K562 (cell line): Measurements from ENCODE around the gene ITGA7. TPM values are rescaled to one million over a fixed set of nuclear protein-coding genes. Genes with fewer than 3 reads are reported as not detected.

Source experiments
- ATAC-seq: fragments of 200-7000 bp; cut with Tn5 transposase; 3 replicates; pipeline ENCODE4 v1.9.1; 2020; ENCODE audit warnings: moderate library complexity
- BruUV-seq: library from RNA; stranded (reverse); fragments of 400-500 nt; replicated peaks from 2 replicates; lab custom pipeline; 2021; lab: Mats Ljungman, UMichigan
- CTCF ChIA-PET: fragments of 300-600 bp; formaldehyde crosslinking; extraction: SDS; loops from one replicate; lab custom pipeline; 2021; ENCODE audit warnings: low intra/inter-chr PET ratio; lab: Yijun Ruan, JAX
- POLR2A ChIA-PET: fragments of 300-600, 350-650 bp; sonication (Branson Sonifier 250); formaldehyde crosslinking; extraction: SDS; loops from one replicate; lab custom pipeline; 2021; ENCODE audit warnings: antibody characterized with exemption, inconsistent platforms; lab: Yijun Ruan, JAX
- DNase-seq, 4 experiments: peaks; one replicate each; pipeline versions ENCODE4 v3.0.0 to v3.0.0-alpha.2; 2011 to 2018; ENCODE audit warnings: low spot score in 3 of 4, mixed read lengths in 3 of 4; ENCODE audit errors: extremely low read depth in 1 of 4
- FAIRE-seq: peaks from 2 replicates; lab custom pipeline; 2011; peaks lifted over from hg19 to GRCh38; lab: Jason Lieb, UNC
- H2AFZ ChIP-seq: 2 replicates; pipeline ENCODE4 v1.6.0; 2011; ENCODE audit warnings: low read depth, low read length, control low read depth, inconsistent platforms
- H3K27ac ChIP-seq: fragments of 200-600 bp; 3 replicates; pipeline ENCODE4 v1.8.0; 2011; ENCODE audit warnings: low read depth, mild to moderate bottlenecking, control low read depth, inconsistent platforms, low read length, moderate library complexity, mixed read lengths; ENCODE audit errors: extremely low read depth
- H3K27me3 ChIP-seq, 2 experiments: fragments of 300-600 bp in 1 of 2; 2 replicates in 1 of 2; 3 replicates in 1 of 2; pipeline versions ENCODE4 v1.6.0 to v1.8.0; 2011; ENCODE audit warnings: inconsistent platforms in 2 of 2, low read length in 2 of 2, mild to moderate bottlenecking in 1 of 2, mixed read lengths in 1 of 2, moderate library complexity in 1 of 2; ENCODE audit not compliant: control insufficient read depth in 2 of 2, insufficient read depth in 2 of 2
- H3K36me3 ChIP-seq: fragments of 300-600 bp; 3 replicates; pipeline ENCODE4 v1.8.0; 2011; ENCODE audit warnings: mild to moderate bottlenecking, low read length, inconsistent platforms; ENCODE audit not compliant: control insufficient read depth, insufficient read depth
- H3K4me1 ChIP-seq, 2 experiments: fragments of 200-600 bp in 1 of 2; replicated peaks in 1 of 2; 2 replicates in 1 of 2; 3 replicates in 1 of 2; pipeline versions ENCODE4 v1.5.1 to v1.8.0; 2011; ENCODE audit warnings: inconsistent platforms in 2 of 2, low read length in 2 of 2, mild to moderate bottlenecking in 1 of 2, mixed read lengths in 1 of 2, moderate library complexity in 1 of 2; ENCODE audit not compliant: control insufficient read depth in 2 of 2, insufficient read depth in 2 of 2
- H3K4me2 ChIP-seq: 2 replicates; pipeline ENCODE4 v1.6.1; 2011; ENCODE audit warnings: low read length, control low read depth, inconsistent platforms, mixed read lengths; ENCODE audit not compliant: insufficient read depth
- H3K4me3 ChIP-seq: fragments of 200-600 bp; sonication (generic), shearing (Covaris generic); 2 replicates; pipeline ENCODE4 v1.5.1; 2016; ENCODE audit warnings: control low read depth, inconsistent platforms
- H3K79me2 ChIP-seq: fragments of 200-600 bp; 3 replicates; pipeline ENCODE4 v1.8.0; 2011; ENCODE audit warnings: low read length, inconsistent platforms; ENCODE audit not compliant: control insufficient read depth, insufficient read depth
- H3K9ac ChIP-seq, 2 experiments: 2 replicates each; pipeline versions ENCODE4 v1.6.0 to v1.6.1; 2011; ENCODE audit warnings: low read depth in 2 of 2, low read length in 2 of 2, control low read depth in 1 of 2, inconsistent platforms in 1 of 2, mild to moderate bottlenecking in 1 of 2, mixed read lengths in 1 of 2; ENCODE audit not compliant: insufficient read depth in 1 of 2
- H3K9me1 ChIP-seq: one replicate; pipeline ENCODE4 v1.6.0; 2011; ENCODE audit warnings: inconsistent platforms, mild to moderate bottlenecking, low read length, moderate library complexity; ENCODE audit not compliant: control insufficient read depth, insufficient read depth
- H3K9me3 ChIP-seq: replicated peaks from 2 replicates; pipeline ENCODE4 v1.5.1; 2011; ENCODE audit warnings: low read depth, low read length, inconsistent platforms; ENCODE audit not compliant: control insufficient read depth, insufficient read depth
- H4K20me1 ChIP-seq: replicated peaks from 2 replicates; pipeline ENCODE4 v1.6.1; 2011; ENCODE audit warnings: low read length, inconsistent platforms, mixed read lengths; ENCODE audit not compliant: control insufficient read depth, insufficient read depth
- ATF3 ChIP-seq, 2 experiments: fragments of 450-650 bp in 1 of 2; sonication (generic) in 1 of 2; formaldehyde crosslinking in 1 of 2; IDR thresholded peaks in 1 of 2; conservative IDR thresholded peaks in 1 of 2; 2 replicates each; pipeline versions ENCODE4 v1.6.1 to v1.8.1; 2016 to 2023; ENCODE audit warnings: mild to moderate bottlenecking in 2 of 2, moderate library complexity in 2 of 2, inconsistent platforms in 1 of 2, missing genetic modification reagents in 1 of 2
- DMBX1 ChIP-seq: fragments of 250-450 bp; sonication (Bioruptor Pico); IDR thresholded peaks from 2 replicates; pipeline ENCODE4 v1.8.0; 2022; ENCODE audit warnings: inconsistent platforms, mild to moderate bottlenecking, moderate library complexity, borderline replicate concordance
- EZH2 ChIP-seq: IDR thresholded peaks from 2 replicates; pipeline ENCODE4 v1.6.1; 2012; ENCODE audit warnings: low read depth, mild to moderate bottlenecking, inconsistent platforms, low read length, borderline replicate concordance
- MTF1 ChIP-seq: fragments of 250-450 bp; sonication (Bioruptor Pico); IDR thresholded peaks from 2 replicates; pipeline ENCODE4 v1.9.0; 2021; ENCODE audit warnings: moderate library complexity, mild to moderate bottlenecking, inconsistent platforms, borderline replicate concordance
- NCOA6 ChIP-seq: fragments of 450-650 bp; IDR thresholded peaks from 2 replicates; pipeline ENCODE4 v1.6.1; 2017; ENCODE audit warnings: mild to moderate bottlenecking
- NELFE ChIP-seq: IDR thresholded peaks from 2 replicates; pipeline ENCODE4 v1.6.1; 2011; ENCODE audit warnings: mild to moderate bottlenecking; ENCODE audit not compliant: insufficient read depth, insufficient read length
- NFATC3 ChIP-seq: fragments of 450-650 bp; IDR thresholded peaks from 2 replicates; pipeline ENCODE4 v1.6.1; 2017; ENCODE audit warnings: mild to moderate bottlenecking
- NR2F6 ChIP-seq: fragments of 450-650 bp; formaldehyde crosslinking; IDR thresholded peaks from 2 replicates; pipeline ENCODE4 v1.4.0; 2020; ENCODE audit warnings: mild to moderate bottlenecking
- SETDB1 ChIP-seq: IDR thresholded peaks from one replicate; pipeline ENCODE4 v1.6.1; 2012; ENCODE audit warnings: low read length, control low read depth, inconsistent platforms
- TCF3 ChIP-seq: sonication (generic); formaldehyde crosslinking; IDR thresholded peaks from 2 replicates; pipeline ENCODE4 v1.4.0; 2020; ENCODE audit warnings: mild to moderate bottlenecking, missing genetic modification reagents
- ZNF766 ChIP-seq: fragments of 200-800 bp; sonication (Bioruptor generic); conservative IDR thresholded peaks from 2 replicates; pipeline ENCODE4 v1.6.1; 2016; ENCODE audit warnings: missing genetic modification characterization, missing compliant biosample characterization
- ZNF778 ChIP-seq: fragments of 450-650 bp; formaldehyde crosslinking; IDR thresholded peaks from 2 replicates; pipeline ENCODE4 v1.4.0; 2020; ENCODE audit warnings: mild to moderate bottlenecking, moderate library complexity
- WGBS: fragments of 100-300 bp; shearing (Covaris generic); methylation state at CpG from one replicate; pipeline ENCODE4 v1.1.6; 2016; ENCODE audit warnings: low coverage, mixed read lengths; ENCODE audit not compliant: insufficient coverage; ENCODE audit errors: missing lambda C conversion rate; 5-methylcytosine and 5-hydroxymethylcytosine counted together
- in situ Hi-C: fragments of 300-500 bp; cut with MboI; formaldehyde crosslinking; loops from 4 replicates; pipeline ENCODE4 v1.15.0; 2018; ENCODE audit warnings: inconsistent platforms, mixed read lengths
- intact Hi-C: fragments of 100-400 bp; cut with micrococcal nuclease; formaldehyde crosslinking; loops from 2 replicates; pipeline ENCODE4 v1.14.2; 2022
- polyA plus RNA-seq, 8 experiments: library from polyadenylated mRNA; depleted of rRNA in 4 of 8; stranded (reverse) in 5 of 8; unstranded in 3 of 8; fragments of >200 nt; fragmentation: Nextera tagmentation in 2 of 8; fragmentation: Illumina TruSeq in 1 of 8; extraction: Ambion mirVana in 2 of 8; extraction: Trizol in 1 of 8; gene quantifications; 2 replicates each; pipeline versions ENCODE4 v1.2.1 to v1.2.3, GENCODE V29; 2011 to 2014; ENCODE audit warnings: inconsistent platforms in 1 of 8, missing spikeins in 1 of 8
- total RNA-seq, 7 experiments: library from RNA; depleted of rRNA in 6 of 7; stranded (reverse); fragments of >200 nt in 6 of 7; fragmentation: Illumina TruSeq in 2 of 7; extraction: Trizol in 2 of 7; gene quantifications; 2 replicates each; pipeline versions ENCODE4 v1.2.1 to v1.2.3, GENCODE V29; 2011 to 2021; ENCODE audit warnings: low replicate concordance in 1 of 7
- TF ChIP-seq, protein P1 (sequence below): IDR thresholded peaks from 2 replicates; pipeline ENCODE4 v1.6.1; 2011; ENCODE audit not compliant: insufficient read length; ENCODE audit errors: extremely low read depth
- TF ChIP-seq, protein P2 (sequence below): fragments of 250-450 bp; sonication (Bioruptor Pico); IDR thresholded peaks from 2 replicates; pipeline ENCODE4 v1.4.0; 2020; ENCODE audit warnings: mild to moderate bottlenecking, moderate library complexity

Gene ITGA7
- total and polyA plus RNA-seq, 9 of the 15 experiments (the other 6 are each of a cell fraction or from before 2014, with no cell fraction given), result 0.11 to 2.3 (median 0.56) TPM; not detected in 1

DNA sequence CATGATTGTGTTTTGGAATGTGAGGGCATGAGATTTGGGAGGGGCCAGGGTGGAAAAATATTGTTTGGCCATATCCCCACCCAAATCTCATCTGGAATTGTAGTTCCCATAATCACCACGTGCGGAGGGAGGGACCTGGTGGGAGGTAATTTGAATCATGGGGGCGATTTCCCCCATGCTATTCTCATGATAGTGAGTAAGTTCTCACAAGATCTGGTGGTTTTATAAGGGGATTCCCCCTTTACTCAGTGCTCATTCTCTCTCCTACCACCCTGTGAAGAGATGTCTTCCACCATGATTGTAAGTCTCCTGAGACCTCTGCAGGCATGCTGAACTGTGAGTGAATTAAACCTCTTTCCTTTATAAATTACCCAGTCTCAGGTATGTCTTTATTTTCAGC, 55.4 kb downstream of the ITGA7 start:
- H3K9ac ChIP-seq, result no peak overlapping the region
- FAIRE-seq (no peak), DNase-seq (no peak), ATAC-seq (no peak)
- no TSS peak for BruUV-seq
- ChIA-PET POLR2A (no interaction called here), CTCF (no interaction called here)
- H2AFZ ChIP-seq, result no peak overlapping the region
- no peak overlapping the region for H3K4me2 ChIP-seq
- H3K27ac ChIP-seq, result no peak overlapping the region
- intact Hi-C loops (no loop called here), in situ Hi-C loops (no loop called here)
- no peaks in the 10 kb centered on the region for H3K4me1 ChIP-seq
- no peaks in the 10 kb centered on the region; a peak in 1 of 5 replicates for H3K27me3 ChIP-seq
- no peak for TF ChIP-seq NFATC3
- TF ChIP-seq NELFE, result no peak
- no peak for TF ChIP-seq ATF3 (IDR thresholded peaks at IDR 0.05)
- TF ChIP-seq ATF3 (CRISPR knock-in tag; conservative IDR thresholded peaks at IDR 0.05), result no peak
- TF ChIP-seq ZNF778 (CRISPR knock-in tag), result no peak
- TF ChIP-seq DMBX1 (CRISPR knock-in tag), result no peak
- TF ChIP-seq, protein P1, sequence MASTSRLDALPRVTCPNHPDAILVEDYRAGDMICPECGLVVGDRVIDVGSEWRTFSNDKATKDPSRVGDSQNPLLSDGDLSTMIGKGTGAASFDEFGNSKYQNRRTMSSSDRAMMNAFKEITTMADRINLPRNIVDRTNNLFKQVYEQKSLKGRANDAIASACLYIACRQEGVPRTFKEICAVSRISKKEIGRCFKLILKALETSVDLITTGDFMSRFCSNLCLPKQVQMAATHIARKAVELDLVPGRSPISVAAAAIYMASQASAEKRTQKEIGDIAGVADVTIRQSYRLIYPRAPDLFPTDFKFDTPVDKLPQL, result no peak
- TF ChIP-seq NCOA6, result no peak
- no peak for TF ChIP-seq ZNF766 (CRISPR knock-in tag)
- TF ChIP-seq MTF1, result no peak
- TF ChIP-seq EZH2, result no peak
- TF ChIP-seq NR2F6 (CRISPR knock-in tag), result no peak
- TF ChIP-seq SETDB1, result no peak
- no peak for TF ChIP-seq TCF3 (CRISPR knock-in tag)
- TF ChIP-seq, protein P2, sequence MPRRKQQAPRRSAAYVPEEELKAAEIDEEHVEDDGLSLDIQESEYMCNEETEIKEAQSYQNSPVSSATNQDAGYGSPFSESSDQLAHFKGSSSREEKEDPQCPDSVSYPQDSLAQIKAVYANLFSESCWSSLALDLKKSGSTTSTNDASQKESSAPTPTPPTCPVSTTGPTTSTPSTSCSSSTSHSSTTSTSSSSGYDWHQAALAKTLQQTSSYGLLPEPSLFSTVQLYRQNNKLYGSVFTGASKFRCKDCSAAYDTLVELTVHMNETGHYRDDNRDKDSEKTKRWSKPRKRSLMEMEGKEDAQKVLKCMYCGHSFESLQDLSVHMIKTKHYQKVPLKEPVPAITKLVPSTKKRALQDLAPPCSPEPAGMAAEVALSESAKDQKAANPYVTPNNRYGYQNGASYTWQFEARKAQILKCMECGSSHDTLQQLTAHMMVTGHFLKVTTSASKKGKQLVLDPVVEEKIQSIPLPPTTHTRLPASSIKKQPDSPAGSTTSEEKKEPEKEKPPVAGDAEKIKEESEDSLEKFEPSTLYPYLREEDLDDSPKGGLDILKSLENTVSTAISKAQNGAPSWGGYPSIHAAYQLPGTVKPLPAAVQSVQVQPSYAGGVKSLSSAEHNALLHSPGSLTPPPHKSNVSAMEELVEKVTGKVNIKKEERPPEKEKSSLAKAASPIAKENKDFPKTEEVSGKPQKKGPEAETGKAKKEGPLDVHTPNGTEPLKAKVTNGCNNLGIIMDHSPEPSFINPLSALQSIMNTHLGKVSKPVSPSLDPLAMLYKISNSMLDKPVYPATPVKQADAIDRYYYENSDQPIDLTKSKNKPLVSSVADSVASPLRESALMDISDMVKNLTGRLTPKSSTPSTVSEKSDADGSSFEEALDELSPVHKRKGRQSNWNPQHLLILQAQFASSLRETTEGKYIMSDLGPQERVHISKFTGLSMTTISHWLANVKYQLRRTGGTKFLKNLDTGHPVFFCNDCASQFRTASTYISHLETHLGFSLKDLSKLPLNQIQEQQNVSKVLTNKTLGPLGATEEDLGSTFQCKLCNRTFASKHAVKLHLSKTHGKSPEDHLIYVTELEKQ (CRISPR knock-in tag), result no peak
- H3K9me1 ChIP-seq, result no peaks in the 10 kb centered on the region
- WGBS, result 18% methylated on average over 3 of the region's 3 CpGs
- H3K9me3 ChIP-seq, result peaks cover 2% of the 10 kb centered on the region
- H3K4me3 ChIP-seq, result no peak overlapping the region
- H3K79me2 ChIP-seq, result no peaks in the 10 kb centered on the region
- no peaks in the 10 kb centered on the region for H4K20me1 ChIP-seq
- no peaks in the 10 kb centered on the region for H3K36me3 ChIP-seq
